ENCODE measurements around the gene COX7A1. TPM values are rescaled to one million over a fixed set of nuclear protein-coding genes. Genes with fewer than 3 reads are reported as not detected.

Gene COX7A1
- total RNA-seq, 1 donor from 2014 or later: 1.7 TPM

DNA sequence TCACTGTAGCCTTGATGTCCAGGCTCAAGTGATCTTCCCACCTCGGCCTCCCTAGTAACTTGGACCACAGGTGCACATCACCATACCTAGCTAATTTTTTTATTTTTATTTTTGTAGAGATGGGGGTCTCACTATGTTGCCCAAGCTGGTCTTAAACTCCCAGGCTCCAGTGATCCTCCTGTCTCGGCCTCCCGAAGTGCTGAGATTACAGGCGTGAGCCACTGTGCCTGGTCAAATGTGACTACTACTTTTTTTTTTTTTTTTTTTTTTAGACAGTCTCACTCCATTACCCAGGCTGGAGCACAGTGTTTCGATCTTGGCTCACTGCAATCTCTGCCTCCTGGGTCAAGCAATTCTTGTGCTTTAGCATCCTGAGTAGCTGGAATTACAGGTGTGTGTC lies 20.6 kb upstream of the COX7A1 start:
- no peak overlapping the region for H3K4me3 ChIP-seq (ENCODE audit: low read depth, low read length)
- TF ChIP-seq, protein P1, sequence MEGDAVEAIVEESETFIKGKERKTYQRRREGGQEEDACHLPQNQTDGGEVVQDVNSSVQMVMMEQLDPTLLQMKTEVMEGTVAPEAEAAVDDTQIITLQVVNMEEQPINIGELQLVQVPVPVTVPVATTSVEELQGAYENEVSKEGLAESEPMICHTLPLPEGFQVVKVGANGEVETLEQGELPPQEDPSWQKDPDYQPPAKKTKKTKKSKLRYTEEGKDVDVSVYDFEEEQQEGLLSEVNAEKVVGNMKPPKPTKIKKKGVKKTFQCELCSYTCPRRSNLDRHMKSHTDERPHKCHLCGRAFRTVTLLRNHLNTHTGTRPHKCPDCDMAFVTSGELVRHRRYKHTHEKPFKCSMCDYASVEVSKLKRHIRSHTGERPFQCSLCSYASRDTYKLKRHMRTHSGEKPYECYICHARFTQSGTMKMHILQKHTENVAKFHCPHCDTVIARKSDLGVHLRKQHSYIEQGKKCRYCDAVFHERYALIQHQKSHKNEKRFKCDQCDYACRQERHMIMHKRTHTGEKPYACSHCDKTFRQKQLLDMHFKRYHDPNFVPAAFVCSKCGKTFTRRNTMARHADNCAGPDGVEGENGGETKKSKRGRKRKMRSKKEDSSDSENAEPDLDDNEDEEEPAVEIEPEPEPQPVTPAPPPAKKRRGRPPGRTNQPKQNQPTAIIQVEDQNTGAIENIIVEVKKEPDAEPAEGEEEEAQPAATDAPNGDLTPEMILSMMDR (conservative IDR thresholded peaks at IDR 0.05; ENCODE audit: low read depth, low read length): no peak
- no peak for DNase-seq (ENCODE audit: low read depth)

DNA sequence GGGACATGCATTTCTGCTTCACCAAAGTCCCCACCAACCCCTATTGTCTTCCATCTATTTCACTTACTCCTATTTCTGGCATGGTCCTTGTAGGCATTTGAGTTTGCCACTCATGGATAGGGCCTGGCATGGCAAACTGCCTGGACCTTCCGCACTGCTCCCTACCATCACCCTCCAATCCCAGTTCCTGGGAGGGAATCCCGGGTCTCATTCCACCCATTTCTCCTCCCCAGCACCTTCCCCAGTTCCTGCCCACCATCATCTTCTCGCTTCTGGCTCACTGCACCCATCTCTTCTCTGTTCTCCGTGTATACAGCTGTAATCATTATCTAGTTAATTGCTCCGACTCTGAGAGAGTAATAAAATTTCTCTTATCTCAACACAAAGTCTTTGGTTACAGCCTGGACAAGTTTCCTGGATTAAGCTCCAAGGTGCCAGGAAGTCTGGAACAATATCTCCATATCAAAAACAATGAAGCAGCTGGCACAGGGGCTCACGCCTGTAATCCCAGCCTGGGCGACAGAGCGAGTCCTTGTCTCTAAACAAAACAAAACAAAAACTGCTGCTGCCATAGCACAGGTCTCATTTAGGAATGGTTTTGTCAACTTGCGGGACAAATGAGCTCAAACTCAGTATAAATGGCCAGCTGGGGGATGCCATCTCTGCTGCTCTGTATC lies 17.0 kb upstream of the COX7A1 start:
- no peak overlapping the region for H3K4me3 ChIP-seq (ENCODE audit: low read depth, low read length)
- DNase-seq (ENCODE audit: low read depth): no peak
- TF ChIP-seq, protein P1 (conservative IDR thresholded peaks at IDR 0.05; ENCODE audit: low read depth, low read length): no peak

DNA sequence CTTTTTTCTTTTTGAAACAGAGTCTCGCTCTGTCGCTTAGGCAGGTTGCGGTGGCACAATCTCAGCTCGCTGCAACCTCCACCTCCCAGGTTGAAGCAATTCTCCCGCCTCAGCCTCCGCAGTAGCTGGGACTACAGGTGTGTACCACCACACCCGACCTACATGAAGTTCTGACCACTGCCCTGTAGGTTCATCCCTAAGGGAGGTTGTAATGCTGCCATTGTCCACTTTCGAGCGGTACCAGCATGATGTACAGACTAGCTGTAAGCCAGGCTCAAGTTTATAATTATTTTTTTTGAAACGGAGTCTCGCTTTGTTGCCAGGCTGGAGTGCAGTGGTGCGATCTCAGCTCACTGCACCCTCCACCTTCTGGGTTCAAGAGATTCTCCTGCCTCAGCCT lies 11.6 kb upstream of the COX7A1 start:
- TF ChIP-seq, protein P1 (conservative IDR thresholded peaks at IDR 0.05; ENCODE audit: low read depth, low read length): no peak
- no peak for DNase-seq (ENCODE audit: low read depth)
- no peak overlapping the region for H3K4me3 ChIP-seq (ENCODE audit: low read depth, low read length)

DNA sequence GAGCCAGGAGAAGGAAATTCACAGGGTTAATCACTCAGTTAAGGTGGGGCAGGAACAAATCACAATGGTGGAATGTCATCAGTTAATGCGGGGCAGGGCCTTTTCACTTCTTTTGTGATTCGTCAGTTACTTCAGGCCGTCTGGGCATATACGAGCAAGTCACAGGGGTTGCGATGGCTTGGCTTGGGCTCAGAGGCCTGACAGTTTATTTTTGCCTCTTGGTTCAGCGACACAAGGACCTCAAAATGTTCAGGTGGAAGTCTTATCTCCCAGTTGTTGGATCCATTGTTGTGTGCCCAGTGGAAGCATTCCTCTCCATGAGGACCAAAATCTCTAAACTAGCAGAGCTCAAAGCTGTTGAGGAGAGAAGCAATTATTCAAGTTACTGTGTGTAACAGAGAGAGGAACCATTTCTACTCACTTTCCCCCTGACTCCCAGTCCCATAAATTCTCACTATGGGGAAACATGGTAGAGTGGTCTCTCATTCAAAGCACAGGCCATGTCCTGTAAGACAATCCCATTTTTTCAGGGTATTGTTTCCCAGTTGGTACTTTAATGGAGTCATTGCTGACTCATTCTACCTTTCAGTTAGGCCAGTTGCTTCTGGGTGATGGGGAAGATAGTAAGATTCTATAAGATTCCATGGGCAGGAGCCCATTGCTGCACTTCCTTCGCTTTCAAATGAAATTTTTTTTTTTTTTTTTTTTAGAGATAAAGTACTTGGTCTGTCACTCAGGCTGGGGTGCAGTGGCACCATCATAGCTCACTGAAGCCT lies 8.8 kb upstream of the COX7A1 start:
- DNase-seq (ENCODE audit: low read depth): no peak
- no peak overlapping the region for H3K4me3 ChIP-seq (ENCODE audit: low read depth, low read length)
- TF ChIP-seq, protein P1 (conservative IDR thresholded peaks at IDR 0.05; ENCODE audit: low read depth, low read length): no peak

DNA sequence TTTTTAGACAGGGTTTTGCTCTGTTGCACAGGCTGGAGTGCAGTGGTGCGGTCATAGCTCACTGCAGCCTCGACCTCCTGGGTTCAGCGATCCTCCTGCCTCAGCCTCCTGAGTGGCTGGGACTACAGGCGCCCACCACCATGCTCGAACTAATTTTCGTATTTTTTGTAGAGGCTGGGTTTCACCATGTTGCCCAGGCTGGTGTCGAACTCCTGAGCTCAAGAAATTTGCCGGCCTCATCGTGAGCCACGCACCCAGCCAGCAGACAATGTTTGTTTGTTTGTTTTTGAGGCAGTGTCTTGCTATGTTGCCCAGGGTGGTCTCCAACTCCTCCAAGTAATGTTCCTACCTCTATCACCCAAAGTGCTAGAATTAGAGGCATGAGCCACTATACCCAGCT lies 879 bp upstream of the COX7A1 start:
- H3K4me3 ChIP-seq (ENCODE audit: low read depth, low read length): no peak overlapping the region
- TF ChIP-seq, protein P1 (conservative IDR thresholded peaks at IDR 0.05; ENCODE audit: low read depth, low read length): no peak
- no peak for DNase-seq (ENCODE audit: low read depth)

DNA sequence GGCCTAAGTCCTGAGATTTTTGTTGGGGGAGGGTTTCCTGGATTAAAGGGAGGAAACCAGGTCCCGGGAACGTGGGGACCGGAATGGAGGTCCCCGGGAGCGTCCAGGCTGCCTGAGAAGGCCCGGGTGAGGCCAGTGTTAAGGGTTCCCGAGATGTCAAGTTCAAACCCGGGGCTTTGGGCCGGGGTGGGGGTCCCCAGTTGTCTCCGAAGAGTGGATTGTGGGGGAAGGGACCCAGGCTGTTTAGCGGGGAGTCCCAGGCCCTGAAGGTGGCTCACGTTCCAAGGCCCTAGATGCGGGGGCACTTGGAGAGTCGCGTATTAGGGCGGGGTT lies 262 bp downstream of the COX7A1 start:
- TF ChIP-seq, protein P1 (conservative IDR thresholded peaks at IDR 0.05; ENCODE audit: low read depth, low read length): no peak
- DNase-seq (ENCODE audit: low read depth): no peak
- peak overlapping the region; percentile 25 for H3K4me3 ChIP-seq (ENCODE audit: low read depth, low read length)

All from epithelial cell of proximal tubule (primary cell).